Choroid plexus epithelial cell (primary cell): ENCODE results near the gene PLBD1.

Source experiments
- DNase-seq: peaks from one replicate; pipeline ENCODE4 v3.0.0-alpha.2; 2010; ENCODE audit warnings: low read depth
- H3K4me3 ChIP-seq: 2 replicates; pipeline ENCODE4 v1.5.1; 2011; ENCODE audit warnings: low read depth, mild to moderate bottlenecking, control low read depth, low read length, moderate library complexity
- CTCF ChIP-seq: conservative IDR thresholded peaks from 2 replicates; pipeline ENCODE4 v1.5.1; 2011; ENCODE audit warnings: low read depth, mild to moderate bottlenecking, control low read depth, inconsistent platforms, low read length, moderate library complexity

PLBD1 gene

GRCh38 chr12:14571779-14572178, 4.1 kb upstream of the PLBD1 start:
- TF ChIP-seq CTCF = no peak
- no peak overlapping the region for H3K4me3 ChIP-seq
- no peak for DNase-seq

GRCh38 chr12:14570231-14570630, 2.5 kb upstream of the PLBD1 start:
- no peak overlapping the region for H3K4me3 ChIP-seq
- no peak for DNase-seq
- TF ChIP-seq CTCF = no peak

DNA sequence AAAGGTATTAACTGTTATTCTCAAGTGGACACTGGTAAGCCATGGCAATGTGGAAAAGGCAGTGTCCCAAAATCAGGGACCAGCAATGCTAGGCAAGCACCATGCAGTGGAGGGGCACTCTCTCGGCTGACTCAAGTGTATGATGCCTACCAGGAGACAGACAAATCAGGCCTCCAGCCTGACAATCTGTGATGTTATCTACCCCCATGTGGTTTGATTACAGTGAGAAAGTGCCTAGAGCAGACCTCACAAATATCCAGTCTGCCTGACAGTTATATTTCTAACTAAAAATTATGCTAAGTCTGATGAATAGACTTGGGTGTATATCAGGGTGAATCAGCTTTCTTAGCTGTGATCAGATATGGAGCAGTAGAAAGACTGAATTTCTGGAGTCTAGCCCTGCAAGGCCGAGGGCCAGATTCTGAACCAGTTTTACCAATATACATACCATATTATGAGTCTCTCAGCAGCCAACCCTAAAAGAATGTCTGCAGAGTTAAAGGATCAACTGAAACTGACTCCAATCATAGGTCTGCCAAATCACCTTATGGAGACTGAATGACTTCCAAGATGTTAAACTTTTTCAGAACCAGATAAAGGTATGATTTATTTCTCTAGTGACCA, 3.2 kb downstream of the PLBD1 start:
- DNase-seq = no peak
- H3K4me3 ChIP-seq = no peak overlapping the region
- no peak for TF ChIP-seq CTCF

- no peak for TF ChIP-seq CTCF
- H3K4me3 ChIP-seq = no peak overlapping the region
- no peak for DNase-seq
These were observed 4.6 kb downstream of the PLBD1 start for GRCh38 chr12:14563046-14563445.

DNA sequence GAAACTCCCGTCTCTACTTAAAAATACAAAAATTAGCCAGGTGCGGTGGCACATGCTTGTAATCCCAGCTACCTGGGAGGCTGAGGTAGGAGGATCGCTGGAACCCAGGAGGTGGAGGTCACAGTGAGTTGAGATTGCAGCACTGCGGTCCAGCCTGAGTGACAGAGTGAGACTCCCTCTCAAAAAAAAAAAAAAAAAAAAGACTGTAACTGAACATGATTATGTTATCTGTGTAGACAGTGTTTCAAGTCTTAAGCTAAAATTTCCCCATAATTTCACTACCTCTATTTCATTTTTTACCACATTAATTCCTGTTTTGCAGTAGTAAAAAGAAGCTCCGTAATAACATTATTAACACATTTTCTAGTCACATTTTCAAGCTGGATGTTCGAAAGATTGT, 5.4 kb downstream of the PLBD1 start:
- no peak for DNase-seq
- H3K4me3 ChIP-seq = no peak overlapping the region
- no peak for TF ChIP-seq CTCF

- TF ChIP-seq CTCF = no peak
- DNase-seq = no peak
These were observed 5.9 kb downstream of the PLBD1 start for GRCh38 chr12:14561677-14562238.

GRCh38 chr12:14560904-14561574, 6.6 kb downstream of the PLBD1 start:
- no peak for DNase-seq
- no peak overlapping the region for H3K4me3 ChIP-seq
- no peak for TF ChIP-seq CTCF

More at GRCh38 chr12:14561677-14562238, 5.9 kb downstream of the PLBD1 start:
- H3K4me3 ChIP-seq = no peak overlapping the region
